GM18526 (cell line): ENCODE measurements around the gene SEMA4D.

ENCODE experiments used
- POLR2A ChIP-seq: IDR thresholded peaks from 3 replicates; pipeline ENCODE4 v1.6.1; 2011; ENCODE audit not compliant: insufficient read length; ENCODE audit errors: extremely low read depth

SEMA4D gene

GRCh38 chr9:89482056-89482851, 15.7 kb downstream of the SEMA4D start:
- no peak for TF ChIP-seq POLR2A

GRCh38 chr9:89481538-89481915, 16.4 kb downstream of the SEMA4D start:
- no peak for TF ChIP-seq POLR2A

- no peak for TF ChIP-seq POLR2A
These were observed 16.9 kb downstream of the SEMA4D start for GRCh38 chr9:89480825-89481537.

- no peak for TF ChIP-seq POLR2A
These were observed 18.9 kb downstream of the SEMA4D start for GRCh38 chr9:89478821-89479668.

- no peak for TF ChIP-seq POLR2A
These were observed 19.9 kb downstream of the SEMA4D start for GRCh38 chr9:89477811-89478630.

- no peak for TF ChIP-seq POLR2A
These were observed 20.5 kb downstream of the SEMA4D start for GRCh38 chr9:89477384-89477783.

- TF ChIP-seq POLR2A: no peak
These were observed 21.4 kb downstream of the SEMA4D start for GRCh38 chr9:89476546-89476945.

GRCh38 chr9:89475891-89476440, 21.9 kb downstream of the SEMA4D start:
- TF ChIP-seq POLR2A: no peak

GRCh38 chr9:89474939-89475338, 23.0 kb downstream of the SEMA4D start:
- no peak for TF ChIP-seq POLR2A

GRCh38 chr9:89473762-89474469, 24.0 kb downstream of the SEMA4D start:
- no peak for TF ChIP-seq POLR2A

GRCh38 chr9:89471390-89471789, 26.5 kb downstream of the SEMA4D start:
- no peak for TF ChIP-seq POLR2A

GRCh38 chr9:89470224-89470839, 27.6 kb downstream of the SEMA4D start:
- no peak for TF ChIP-seq POLR2A

GRCh38 chr9:89469003-89469402, 28.9 kb downstream of the SEMA4D start:
- no peak for TF ChIP-seq POLR2A
